Neural crest cell (in vitro differentiated cells): ENCODE results near the gene AGAP2. TPM values are rescaled to one million over a fixed set of nuclear protein-coding genes. Genes with fewer than 3 reads are reported as not detected.
"Not testable (repeated sequence)": the region's sequence is repeated elsewhere in the genome, so short reads cannot be mapped to it uniquely, and the experiment has no call there.

Experiments used
- DNase-seq: peaks from one replicate; pipeline ENCODE4 v3.0.0; 2021; ENCODE audit warnings: low read depth, mixed read lengths, low spot score
- H3K27ac Mint-ChIP-seq: one replicate; pipeline ENCODE4 v1.8.0; 2021; ENCODE audit warnings: mild to moderate bottlenecking, mixed read lengths; ENCODE audit not compliant: unreplicated experiment
- H3K27me3 Mint-ChIP-seq: 2 replicates; pipeline ENCODE4 v1.8.0; 2021; ENCODE audit warnings: low read depth, mild to moderate bottlenecking, mixed read lengths
- H3K36me3 Mint-ChIP-seq: 2 replicates; pipeline ENCODE4 v1.8.0; 2021; ENCODE audit warnings: low read depth, mild to moderate bottlenecking, mixed read lengths
- H3K4me1 Mint-ChIP-seq: 2 replicates; pipeline ENCODE4 v1.8.0; 2021; ENCODE audit warnings: mixed read lengths
- H3K4me3 Mint-ChIP-seq: one replicate; pipeline ENCODE4 v1.8.0; 2021; ENCODE audit warnings: mild to moderate bottlenecking, mixed read lengths
- H3K9me3 Mint-ChIP-seq: 2 replicates; pipeline ENCODE4 v1.8.0; 2021; ENCODE audit warnings: mixed read lengths
- CTCF ChIP-seq: fragments of 200-600 bp; sonication (generic); conservative IDR thresholded peaks from 2 replicates; pipeline ENCODE4 v1.5.0; 2021; ENCODE audit warnings: antibody characterized with exemption, mild to moderate bottlenecking
- total RNA-seq: library from RNA; stranded (reverse); gene quantifications from 2 replicates; pipeline ENCODE4 v1.2.1, GENCODE V29; 2021

Gene AGAP2
- total RNA-seq, 1 donor from 2014 or later: 4.1 TPM

GRCh38 chr12:57722716-57723629 lies 15.6 kb downstream of the AGAP2 start:
- H3K4me3 Mint-ChIP-seq: no peak overlapping the region
- peaks cover 8% of the 10 kb centered on the region for H3K4me1 Mint-ChIP-seq
- no peak for DNase-seq
- no peaks in the 10 kb centered on the region for H3K9me3 Mint-ChIP-seq
- TF ChIP-seq CTCF: no peak
- H3K27me3 Mint-ChIP-seq: peaks cover 50% of the 10 kb centered on the region
- H3K27ac Mint-ChIP-seq: no peak overlapping the region
- peaks cover 10% of the 10 kb centered on the region for H3K36me3 Mint-ChIP-seq

- H3K4me3 Mint-ChIP-seq, H3K4me1 Mint-ChIP-seq, H3K9me3 Mint-ChIP-seq, H3K27ac Mint-ChIP-seq, DNase-seq: not testable (repeated sequence)
- H3K36me3 Mint-ChIP-seq: peaks cover 11% of the 10 kb centered on the region
- peaks cover 41% of the 10 kb centered on the region for H3K27me3 Mint-ChIP-seq
Observed at GRCh38 chr12:57721846-57722608, 16.5 kb downstream of the AGAP2 start.

- no peaks in the 10 kb centered on the region for H3K9me3 Mint-ChIP-seq
- H3K4me1 Mint-ChIP-seq: peaks cover under 1% of the 10 kb centered on the region
- peak overlapping the region; percentile 6 for H3K27ac Mint-ChIP-seq
- peaks cover 31% of the 10 kb centered on the region for H3K27me3 Mint-ChIP-seq
- peaks cover 12% of the 10 kb centered on the region for H3K36me3 Mint-ChIP-seq
- no peak overlapping the region for H3K4me3 Mint-ChIP-seq
- no peak for DNase-seq
- no peak for TF ChIP-seq CTCF
Observed at GRCh38 chr12:57720606-57721595, 17.6 kb downstream of the AGAP2 start.

- no peak for DNase-seq
- Mint-ChIP-seq H3K27ac (no peak overlapping the region), H3K9me3 (no peaks in the 10 kb centered on the region), H3K36me3 (peaks cover 15% of the 10 kb centered on the region), H3K4me3 (no peak overlapping the region), H3K27me3 (peaks cover 24% of the 10 kb centered on the region), H3K4me1 (no peaks in the 10 kb centered on the region)
- TF ChIP-seq CTCF: no peak
Observed at GRCh38 chr12:57719777-57720605, 18.6 kb downstream of the AGAP2 start.
